Heart left ventricle (tissue), 16 donors: Measurements from ENCODE around the gene CHMP5. TPM values are rescaled to one million over a fixed set of nuclear protein-coding genes. Genes with fewer than 3 reads are reported as not detected.

Experiments
- ATAC-seq, 4 donors: fragments of 200-7000 bp; cut with Tn5 transposase; one replicate each; pipeline ENCODE4 v1.9.1; 2020 to 2022; ENCODE audit warnings: moderate library complexity in 4 of 4, mild to moderate bottlenecking in 3 of 4, moderate number of reproducible peaks in 1 of 4
- DNase-seq, 5 donors: peaks; one replicate each; pipeline ENCODE4 v3.0.0-alpha.2; 2020
- H3K27ac ChIP-seq, 12 donors: fragments of 200-600 bp; sonication (generic) in 4 of 12; one replicate each; pipeline versions ENCODE4 v1.5.0 to v1.8.0; 2016 to 2022; ENCODE audit warnings: mild to moderate bottlenecking in 2 of 12
- H3K27me3 ChIP-seq, 9 donors: fragments of 200-600 bp; sonication (generic) in 2 of 9; one replicate each; pipeline versions ENCODE4 v1.5.1 to v1.8.0; 2016 to 2022; ENCODE audit warnings: mild to moderate bottlenecking in 3 of 9
- H3K36me3 ChIP-seq, 9 donors: fragments of 200-600 bp; sonication (generic) in 2 of 9; one replicate each; pipeline versions ENCODE4 v1.5.0 to v1.8.0; 2018 to 2022; ENCODE audit warnings: mild to moderate bottlenecking in 2 of 9
- H3K4me1 ChIP-seq, 12 donors: fragments of 200-600 bp; sonication (generic) in 4 of 12; one replicate each; pipeline versions ENCODE4 v1.5.0 to v1.8.0; 2016 to 2022; ENCODE audit warnings: mild to moderate bottlenecking in 3 of 12
- H3K4me3 ChIP-seq, 12 donors: fragments of 200-600 bp; sonication (generic) in 4 of 12; one replicate each; pipeline versions ENCODE4 v1.5.0 to v1.8.0; 2017 to 2022; ENCODE audit warnings: mild to moderate bottlenecking in 9 of 12, moderate library complexity in 4 of 12
- H3K9me3 ChIP-seq, 12 donors: fragments of 200-600 bp; sonication (generic) in 4 of 12; one replicate each; pipeline versions ENCODE4 v1.5.0 to v1.8.0; 2016 to 2022; ENCODE audit warnings: mild to moderate bottlenecking in 1 of 12
- CTCF ChIP-seq, 12 donors: fragments of 200-600 bp; sonication (generic) in 4 of 12; IDR thresholded peaks; one replicate each; pipeline versions ENCODE4 v1.5.0 to v1.8.0; 2018 to 2022; ENCODE audit warnings: antibody characterized with exemption in 12 of 12, mild to moderate bottlenecking in 5 of 12
- POLR2A ChIP-seq, 2 donors: fragments of 450-650 bp; IDR thresholded peaks; one replicate each; pipeline ENCODE4 v1.6.1; 2017; ENCODE audit warnings: antibody characterized with exemption in 2 of 2, mild to moderate bottlenecking in 2 of 2, moderate library complexity in 2 of 2
- WGBS, 4 donors: extraction: QIAGEN DNeasy Blood & Tissue Kit in 2 of 4; methylation state at CpG; one replicate each; pipeline versions ENCODE4 v1.1.5 to v1.1.7; 2013 to 2018; 5-methylcytosine and 5-hydroxymethylcytosine counted together
- intact Hi-C, 10 donors: fragments of 100-400 bp; cut with DNase I; formaldehyde crosslinking; loops; one replicate each; pipeline versions ENCODE4 v1.11.1 to v1.14.2; 2022
- polyA plus RNA-seq, 2 donors: library from polyadenylated mRNA; stranded (reverse); fragments of 200-250 nt; gene quantifications; one replicate each; pipeline ENCODE4 v1.2.3, GENCODE V29; 2013
- total RNA-seq, 9 donors: library from RNA; depleted of rRNA in 2 of 9; stranded (reverse); fragments of >200 nt in 2 of 9; fragmentation: NEBNext Ultra II Directional in 3 of 9; extraction: Animal tissue kit (Norgen Biotek cat#: 25700) in 3 of 9; gene quantifications; one replicate each; pipeline versions ENCODE4 v1.1.0 to v1.2.4, GENCODE V29; 2016 to 2023
- donor health status: ischemic (EF 13 %, LVEDD 7.1; RV severe dilation, severe dysfunction).
- donor health status: healthy with polysubstance abuse.
- donor health status: DM: no; HTN: yes; CAD: no.
- donor health status: DM: no; HTN: no; CAD: no.
- donor health status: ischemic (EF 25% LVEDD 6.9; RV normal size, moderate dysfunction).
- donor health status: ischemic (EF 25% LVEDD 5.7; RV mildly dilated, moderate dysfunction).
- donor health status: healthy.
- donor health status: DM: yes; HTN: yes; CAD: no.
- donor health status: ischemic (EF 35%, LVEDD 5.7; RV mildly dilated, moderate dysfunction).
- donor health status: nonischemic (EF 11% LVEDD 7.7; RV severe dilation, severe dysfunction).
- donor health status: DM: yes; HTN: yes; CAD: no.
- donor health status: PGD.
- donor health status: ischemic (EF 29% LVEDD 5.4; RV normal size, mild dysfunction).
- donor health status: nonischemic (EF 23%, LVEDD 6.1; RV moderate dilation, normal function).

CHMP5 gene
- total and polyA plus RNA-seq, 11 donors, result 24.7 to 76.5 (median 53.0) TPM

GRCh38 chr9:33287087-33287490 is 22.2 kb downstream of the CHMP5 start:
- peak in 3 of 5 donors; percentile 34 to 44 (median 36) for DNase-seq
- H3K4me1 ChIP-seq, result peaks cover under 1 to 36% (median 23%) of the 10 kb centered on the region in 12 donors
- no peak overlapping the region for H3K4me3 ChIP-seq
- intact Hi-C loops, result loop anchor here in 5 of 10 donors (1.0 to 10.0 kb wide), 4 partner anchors 22 to 180 kb away; partner anchors contain the start of gene CHMP5 (in 2 of the 5)
- WGBS, 4 donors, result 44 to 53% (median 49%) methylated on average over 3 to 4 of the region's 4 CpGs
- no peaks in the 10 kb centered on the region for H3K9me3 ChIP-seq
- no peak for ATAC-seq
- H3K36me3 ChIP-seq, result peaks cover 0 to 45% (median 35%) of the 10 kb centered on the region in 9 donors
- no peaks in the 10 kb centered on the region for H3K27me3 ChIP-seq
- TF ChIP-seq POLR2A (IDR thresholded peaks at IDR 0.05) (no peak), CTCF (IDR thresholded peaks at IDR 0.05) (peak; percentile 43 to 75 (median 64))
- H3K27ac ChIP-seq, result peak overlapping the region in 7 of 12 donors; percentile 3 to 98 (median 21)

GRCh38 chr9:33288235-33288634 is 23.4 kb downstream of the CHMP5 start:
- Histone ChIP-seq H3K4me3 (no peak overlapping the region), H3K4me1 (peaks cover 9 to 48% (median 30%) of the 10 kb centered on the region in 12 donors), H3K27ac (peak overlapping the region in 2 of 12 donors; percentile 98 to 100), H3K27me3 (no peaks in the 10 kb centered on the region), H3K36me3 (peaks cover 0 to 44% (median 34%) of the 10 kb centered on the region in 9 donors), H3K9me3 (no peaks in the 10 kb centered on the region)
- WGBS, 4 donors, result 78 to 88% (median 87%) methylated on average over 4 of the region's 4 CpGs
- TF ChIP-seq CTCF (IDR thresholded peaks at IDR 0.05), result no peak
- TF ChIP-seq POLR2A (IDR thresholded peaks at IDR 0.05), result no peak
- ATAC-seq (no peak), DNase-seq (peak in 1 of 5 donors; percentile 10)
- intact Hi-C loops, result loop anchor here in 4 of 10 donors (5.0 to 10.0 kb wide), 3 partner anchors 167 to 179 kb away; no protein-coding TSS in a partner anchor

- ATAC-seq (no peak), DNase-seq (peak; percentile 16 to 53 (median 24))
- TF ChIP-seq POLR2A (IDR thresholded peaks at IDR 0.05) (no peak), CTCF (IDR thresholded peaks at IDR 0.05) (no peak)
- peak overlapping the region in 8 of 12 donors; percentile 71 to 94 (median 85) for H3K4me3 ChIP-seq
- H3K27ac ChIP-seq, result peak overlapping the region; percentile 94 to 100 (median 98)
- peaks cover 0 to 42% (median 32%) of the 10 kb centered on the region in 9 donors for H3K36me3 ChIP-seq
- 82 to 91% (median 84%) methylated on average over 9 to 14 of the region's 14 CpGs for WGBS, 4 donors
- no peaks in the 10 kb centered on the region for H3K9me3 ChIP-seq
- no peaks in the 10 kb centered on the region for H3K27me3 ChIP-seq
- intact Hi-C loops, result loop anchor here in 4 of 10 donors (5.0 to 10.0 kb wide), 3 partner anchors 166 to 178 kb away; no protein-coding TSS in a partner anchor
- peaks cover 9 to 51% (median 32%) of the 10 kb centered on the region in 12 donors for H3K4me1 ChIP-seq
These were observed 24.1 kb downstream of the CHMP5 start for GRCh38 chr9:33288828-33289483.

- Histone ChIP-seq H3K27me3 (no peaks in the 10 kb centered on the region), H3K4me3 (peak overlapping the region; percentile 56 to 94 (median 78)), H3K36me3 (peaks cover 0 to 43% (median 31%) of the 10 kb centered on the region in 9 donors), H3K4me1 (peaks cover 9 to 52% (median 32%) of the 10 kb centered on the region in 12 donors), H3K27ac (peak overlapping the region; percentile 94 to 100 (median 98)), H3K9me3 (no peaks in the 10 kb centered on the region)
- peak in 2 of 5 donors; percentile 21 to 25 for DNase-seq
- no peak for TF ChIP-seq CTCF (IDR thresholded peaks at IDR 0.05)
- TF ChIP-seq POLR2A (IDR thresholded peaks at IDR 0.05), result no peak
- intact Hi-C loops, result loop anchor here in 4 of 10 donors (5.0 to 10.0 kb wide), 3 partner anchors 165 to 178 kb away; no protein-coding TSS in a partner anchor
- 8 to 13% (median 11%) methylated on average over 12 of the region's 12 CpGs for WGBS, 4 donors
- ATAC-seq, result peak in 3 of 4 donors; percentile 2 to 8 (median 4)
These were observed 24.6 kb downstream of the CHMP5 start for GRCh38 chr9:33289496-33289895.
